Stimulated activated CD4-positive, alpha-beta T cell treated with anti-CD3 and anti-CD28 coated beads, TNF-alpha, amount 100 ng/mL, for 1 hour (primary cell): ENCODE data around the gene CDK2AP2.
"Not testable (repeated sequence)": the region's sequence is repeated elsewhere in the genome, so short reads cannot be mapped to it uniquely, and the experiment has no call there.

Experiments used
- DNase-seq, 3 donors: peaks; one replicate each; pipeline ENCODE4 v3.0.0-alpha.2; 2020; ENCODE audit warnings: low read depth in 3 of 3, low spot score in 1 of 3

CDK2AP2 gene

GRCh38 chr11:67468056-67468455 lies 39.9 kb downstream of the CDK2AP2 start:
- no peak for DNase-seq

GRCh38 chr11:67466962-67467771 lies 40.8 kb downstream of the CDK2AP2 start:
- no peak for DNase-seq

- DNase-seq = no peak
Observed at GRCh38 chr11:67466367-67466766, 41.6 kb downstream of the CDK2AP2 start.

- not testable (repeated sequence) for DNase-seq
Observed at GRCh38 chr11:67465530-67465929, 42.4 kb downstream of the CDK2AP2 start.

- no peak for DNase-seq
Observed at GRCh38 chr11:67465189-67465510, 42.8 kb downstream of the CDK2AP2 start.

- DNase-seq = peak; percentile 86 to 89 (median 87)
Observed at GRCh38 chr11:67464411-67465188, 43.4 kb downstream of the CDK2AP2 start.

- no peak for DNase-seq
Observed at GRCh38 chr11:67463680-67464410, 44.1 kb downstream of the CDK2AP2 start.

GRCh38 chr11:67463186-67463585 lies 44.8 kb downstream of the CDK2AP2 start:
- no peak for DNase-seq

GRCh38 chr11:67458266-67458665 lies 49.7 kb downstream of the CDK2AP2 start:
- no peak for DNase-seq

- no peak for DNase-seq
Observed at GRCh38 chr11:67457453-67457852, 50.5 kb downstream of the CDK2AP2 start.
